Gastrocnemius medialis (tissue), 4 donors: ENCODE results near the gene EP300. TPM values are rescaled to one million over a fixed set of nuclear protein-coding genes. Genes with fewer than 3 reads are reported as not detected.
"Not testable (repeated sequence)": the region's sequence is repeated elsewhere in the genome, so short reads cannot be mapped to it uniquely, and the experiment has no call there.

Experiments used
- ATAC-seq, 2 donors: fragments of 150-250 bp; one replicate each; pipeline ENCODE4 v1.9.1; 2016
- DNase-seq, 2 donors: peaks; one replicate each; pipeline ENCODE4 v3.0.0-alpha.2; 2019
- H3K27ac ChIP-seq, 4 donors: fragments of 200-600 bp; sonication (generic); 1 replicate in 1 of 4; 2 replicates in 3 of 4; pipeline ENCODE4 v1.5.1; 2016 to 2018; ENCODE audit warnings: mild to moderate bottlenecking in 2 of 4, moderate library complexity in 1 of 4
- H3K27me3 ChIP-seq, 3 donors: fragments of 200-600 bp; sonication (generic) in 2 of 3; 1 replicate in 1 of 3; 2 replicates in 2 of 3; pipeline versions ENCODE4 v1.5.1 to v1.6.0; 2016 to 2019; ENCODE audit warnings: mild to moderate bottlenecking in 1 of 3, moderate library complexity in 1 of 3
- H3K36me3 ChIP-seq, 2 donors: fragments of 200-600 bp; sonication (generic) in 1 of 2; one replicate each; pipeline ENCODE4 v1.5.1; 2017 to 2018
- H3K4me1 ChIP-seq, 2 donors: fragments of 200-600 bp; sonication (generic) in 1 of 2; one replicate each; pipeline ENCODE4 v1.5.1; 2016 to 2017; ENCODE audit warnings: mild to moderate bottlenecking in 2 of 2
- H3K4me3 ChIP-seq, 4 donors: fragments of 200-600 bp; sonication (generic) in 3 of 4; 1 replicate in 1 of 4; 2 replicates in 3 of 4; pipeline ENCODE4 v1.5.1; 2016 to 2019; ENCODE audit warnings: mild to moderate bottlenecking in 2 of 4
- H3K9me3 ChIP-seq, 3 donors: fragments of 200-600 bp; sonication (generic) in 2 of 3; 1 replicate in 1 of 3; 2 replicates in 2 of 3; pipeline ENCODE4 v1.5.1; 2016 to 2019
- CTCF ChIP-seq, 5 experiments: fragments of 450-650 bp in 3 of 5; fragments of 200-600 bp in 2 of 5; sonication (generic) in 2 of 5; IDR thresholded peaks in 4 of 5; conservative IDR thresholded peaks in 1 of 5; 1 replicate in 4 of 5; 2 replicates in 1 of 5; pipeline ENCODE4 v1.5.1; 2016 to 2019; ENCODE audit warnings: antibody characterized with exemption in 5 of 5, mild to moderate bottlenecking in 3 of 5, moderate library complexity in 3 of 5
- POLR2A ChIP-seq, 2 donors: fragments of 450-650 bp; IDR thresholded peaks; one replicate each; pipeline ENCODE4 v1.6.1; 2017; ENCODE audit warnings: antibody characterized with exemption in 2 of 2, mild to moderate bottlenecking in 2 of 2, moderate library complexity in 2 of 2
- in situ Hi-C, 4 donors: fragments of 200-750 bp; cut with MboI; loops; one replicate each; pipeline versions ENCODE4 v1.15.0 to v1.8.0; 2017; ENCODE audit warnings: low sequenced_read_pairs in 4 of 4
- intact Hi-C: fragments of 100-400 bp; cut with DNase I; formaldehyde crosslinking; loops from one replicate; pipeline ENCODE4 v1.15.1; 2023; ENCODE audit warnings: low total_unique reads
- total RNA-seq, 4 donors: library from RNA; depleted of rRNA; stranded (reverse); fragments of >200 nt; gene quantifications; one replicate each; pipeline versions ENCODE4 v1.1.0 to v1.2.3, GENCODE V29; 2016

Gene EP300
- total RNA-seq, 4 donors from 2014 or later, result 29.6 to 53.0 (median 38.0) TPM

- no peaks in the 10 kb centered on the region for H3K9me3 ChIP-seq
- intact Hi-C loops (no loop called here), in situ Hi-C loops (no loop called here)
- peaks cover 49 to 64% of the 10 kb centered on the region in 2 donors for H3K4me1 ChIP-seq
- no peak overlapping the region for H3K4me3 ChIP-seq
- TF ChIP-seq POLR2A (IDR thresholded peaks at IDR 0.05) (no peak), CTCF (IDR thresholded peaks at IDR 0.05 in 4 of 5, conservative IDR thresholded peaks at IDR 0.05 in 1 of 5) (no peak)
- H3K27ac ChIP-seq, result peak overlapping the region; percentile 70 to 80 (median 75)
- ATAC-seq (no peak), DNase-seq (no peak)
- H3K27me3 ChIP-seq, result no peaks in the 10 kb centered on the region
- no peaks in the 10 kb centered on the region for H3K36me3 ChIP-seq
These were observed 14.0 kb downstream of the EP300 start for GRCh38 chr22:41106122-41106968.

GRCh38 chr22:41106969-41107325, 14.6 kb downstream of the EP300 start:
- Histone ChIP-seq H3K27ac (peak overlapping the region; percentile 70 to 80 (median 75)), H3K4me1 (peaks cover 47 to 61% of the 10 kb centered on the region in 2 donors)
- H3K4me3 ChIP-seq, H3K27me3 ChIP-seq, H3K9me3 ChIP-seq, intact Hi-C loops, H3K36me3 ChIP-seq, in situ Hi-C loops: not testable (repeated sequence)
- DNase-seq, result peak in 1 of 2 donors; percentile 40
- ATAC-seq, result peak in 1 of 2 donors; percentile 14

GRCh38 chr22:41110968-41111367, 18.6 kb downstream of the EP300 start:
- Histone ChIP-seq H3K36me3 (no peaks in the 10 kb centered on the region), H3K4me3 (no peak overlapping the region), H3K4me1 (peaks cover 41 to 51% of the 10 kb centered on the region in 2 donors), H3K27me3 (no peaks in the 10 kb centered on the region), H3K9me3 (no peaks in the 10 kb centered on the region), H3K27ac (peak overlapping the region; percentile 76 to 85 (median 80))
- TF ChIP-seq POLR2A (IDR thresholded peaks at IDR 0.05) (peak; percentile 34 to 46), CTCF (IDR thresholded peaks at IDR 0.05 in 4 of 5, conservative IDR thresholded peaks at IDR 0.05 in 1 of 5) (no peak)
- intact Hi-C loops, result no loop called here
- ATAC-seq, result peak; percentile 85 to 86
- in situ Hi-C loops, result no loop called here
- DNase-seq, result peak; percentile 70 to 87

GRCh38 chr22:41116342-41116741, 23.9 kb downstream of the EP300 start:
- ATAC-seq (no peak), DNase-seq (no peak)
- Histone ChIP-seq H3K4me1 (peaks cover 21 to 31% of the 10 kb centered on the region in 2 donors), H3K9me3 (no peaks in the 10 kb centered on the region), H3K27me3 (no peaks in the 10 kb centered on the region), H3K36me3 (peaks cover 0 to 26% of the 10 kb centered on the region in 2 donors), H3K4me3 (no peak overlapping the region), H3K27ac (no peak overlapping the region)
- intact Hi-C loops, result no loop called here
- in situ Hi-C loops, result no loop called here
- TF ChIP-seq POLR2A (IDR thresholded peaks at IDR 0.05) (no peak), CTCF (IDR thresholded peaks at IDR 0.05 in 4 of 5, conservative IDR thresholded peaks at IDR 0.05 in 1 of 5) (no peak)

GRCh38 chr22:41117127-41117965, 25.0 kb downstream of the EP300 start:
- Histone ChIP-seq H3K4me3 (no peak overlapping the region), H3K9me3 (no peaks in the 10 kb centered on the region), H3K36me3 (peaks cover 0 to 26% of the 10 kb centered on the region in 2 donors), H3K27ac (peak overlapping the region in 1 of 4 donors; percentile 11), H3K27me3 (no peaks in the 10 kb centered on the region), H3K4me1 (peaks cover 23 to 32% of the 10 kb centered on the region in 2 donors)
- DNase-seq (no peak), ATAC-seq (no peak)
- intact Hi-C loops, result no loop called here
- in situ Hi-C loops, result no loop called here
- TF ChIP-seq CTCF (IDR thresholded peaks at IDR 0.05 in 4 of 5, conservative IDR thresholded peaks at IDR 0.05 in 1 of 5) (no peak), POLR2A (IDR thresholded peaks at IDR 0.05) (no peak)
